Activated CD4-positive, alpha-beta T cell treated with anti-CD3 and anti-CD28 coated beads, Interleukin-2, amount 50 U/mL, for 16 hours (primary cell): ENCODE results near the gene LBX2.
A peak's percentile ranks its signal among the peaks of the same experiment; 100 is the strongest.

Experiments used
- DNase-seq: peaks from one replicate; pipeline ENCODE4 v3.0.0-alpha.2; 2020

Gene LBX2

GRCh38 chr2:74499267-74499939, at the start of gene LBX2:
TSS of gene LBX2 (minus strand) at chr2:74499603. CDS start at chr2:74499537, 66 bp downstream.
- peak; percentile 35 for DNase-seq

- DNase-seq = no peak
These were observed 49.0 kb upstream of the LBX2 start for GRCh38 chr2:74548285-74548899.

GRCh38 chr2:74546004-74546403, 46.6 kb upstream of the LBX2 start:
- DNase-seq = no peak

- DNase-seq = no peak
These were observed 45.2 kb upstream of the LBX2 start for GRCh38 chr2:74544634-74545033.

- DNase-seq = no peak
These were observed 43.6 kb upstream of the LBX2 start for GRCh38 chr2:74542978-74543377.

- DNase-seq = no peak
These were observed 40.9 kb upstream of the LBX2 start for GRCh38 chr2:74540291-74540690.

- no peak for DNase-seq
These were observed 39.5 kb upstream of the LBX2 start for GRCh38 chr2:74538881-74539339.

GRCh38 chr2:74537140-74537539, 37.7 kb upstream of the LBX2 start:
- DNase-seq = no peak

GRCh38 chr2:74536166-74536950, 37.0 kb upstream of the LBX2 start:
- DNase-seq = no peak

- DNase-seq = no peak
These were observed 36.1 kb upstream of the LBX2 start for GRCh38 chr2:74535440-74535965.

GRCh38 chr2:74534411-74534810, 35.0 kb upstream of the LBX2 start:
- DNase-seq = no peak

GRCh38 chr2:74533464-74533863, 34.1 kb upstream of the LBX2 start:
- DNase-seq = no peak

- peak; percentile 51 for DNase-seq
These were observed 32.8 kb upstream of the LBX2 start for GRCh38 chr2:74532222-74532621.

- DNase-seq = no peak
These were observed 32.3 kb upstream of the LBX2 start for GRCh38 chr2:74531666-74532065.

- DNase-seq = peak; percentile 82
These were observed 31.1 kb upstream of the LBX2 start for GRCh38 chr2:74530239-74531187.

- DNase-seq = peak; percentile 99
These were observed 30.2 kb upstream of the LBX2 start, which contains the start of the genes AUP1 and HTRA2 for GRCh38 chr2:74529357-74530238. TSS of gene AUP1 (minus strand) at chr2:74529706. CDS start at chr2:74529629, 77 bp downstream. TSS of gene HTRA2 (plus strand) at chr2:74529933. CDS start at chr2:74530007, 74 bp downstream.

- no peak for DNase-seq
These were observed 29.4 kb upstream of the LBX2 start for GRCh38 chr2:74528600-74529356.

- DNase-seq = no peak
These were observed 28.3 kb upstream of the LBX2 start for GRCh38 chr2:74527741-74528140.

- no peak for DNase-seq
These were observed 27.3 kb upstream of the LBX2 start for GRCh38 chr2:74526649-74527230.
